ENCODE results near the gene ARHGAP15. TPM values are rescaled to one million over a fixed set of nuclear protein-coding genes. Genes with fewer than 3 reads are reported as not detected.
A peak's percentile ranks its signal among the peaks of the same experiment; 100 is the strongest.
"Not testable (repeated sequence)": the region's sequence is repeated elsewhere in the genome, so short reads cannot be mapped to it uniquely, and the experiment has no call there.

Gene ARHGAP15
- total and polyA plus RNA-seq, 10 donors: 55.8 to 219 (median 130) TPM

- Histone ChIP-seq H3K27ac (no peak overlapping the region), H3K27me3 (replicated peaks in 1 of 7) (no peaks in the 10 kb centered on the region), H3K4me3 (no peak overlapping the region), H3K4me1 (peaks cover 0 to 4% (median 0%) of the 10 kb centered on the region in 6 donors), H3K36me3 (peaks cover 0 to 50% (median 13%) of the 10 kb centered on the region in 6 donors), H3K9me3 (peaks cover 0 to 7% (median 4%) of the 10 kb centered on the region in 8 donors)
- intact Hi-C loops (cut with DNase I; ENCODE audit: low total_unique reads): no loop called here
- no peak for DNase-seq
- TF ChIP-seq POLR2AphosphoS5 (IDR thresholded peaks at IDR 0.05): no peak
- TF ChIP-seq CTCF (IDR thresholded peaks at IDR 0.05 in 8 of 11, conservative IDR thresholded peaks at IDR 0.05 in 3 of 11): no peak
- TF ChIP-seq POLR2A (IDR thresholded peaks at IDR 0.05): no peak
- WGBS, 5 donors: 88 to 97% (median 91%) methylated on average over 4 of the region's 4 CpGs
Measured at GRCh38 chr2:143533846-143534245, 404.6 kb downstream of the ARHGAP15 start.

- Histone ChIP-seq H3K4me1 (no peaks in the 10 kb centered on the region), H3K9me3 (peaks cover 0 to 7% (median 4%) of the 10 kb centered on the region in 8 donors), H3K27ac (no peak overlapping the region), H3K27me3 (replicated peaks in 1 of 7) (no peaks in the 10 kb centered on the region), H3K4me3 (no peak overlapping the region), H3K36me3 (peaks cover 0 to 41% (median 11%) of the 10 kb centered on the region in 6 donors)
- intact Hi-C loops (cut with DNase I; ENCODE audit: low total_unique reads): no loop called here
- TF ChIP-seq POLR2AphosphoS5 (IDR thresholded peaks at IDR 0.05): no peak
- no peak for TF ChIP-seq CTCF (IDR thresholded peaks at IDR 0.05 in 8 of 11, conservative IDR thresholded peaks at IDR 0.05 in 3 of 11)
- TF ChIP-seq POLR2A (IDR thresholded peaks at IDR 0.05): no peak
- no peak for DNase-seq
- 85 to 95% (median 90%) methylated on average over 2 of the region's 2 CpGs for WGBS, 5 donors
Measured at GRCh38 chr2:143535802-143536201, 406.6 kb downstream of the ARHGAP15 start.

- 88 to 99% (median 94%) methylated on average over 11 of the region's 11 CpGs for WGBS, 5 donors
- H3K27me3 ChIP-seq (replicated peaks in 1 of 7); H3K4me3 ChIP-seq; H3K9me3 ChIP-seq; intact Hi-C loops (cut with DNase I; ENCODE audit: low total_unique reads); H3K27ac ChIP-seq; H3K4me1 ChIP-seq: not testable (repeated sequence)
- peak in 1 of 3 donors; percentile 26 for TF ChIP-seq POLR2AphosphoS5 (IDR thresholded peaks at IDR 0.05)
- H3K36me3 ChIP-seq: peaks cover 0 to 12% (median 0%) of the 10 kb centered on the region in 6 donors
- peak; percentile 65 for DNase-seq
Measured at GRCh38 chr2:143541899-143542298, 412.7 kb downstream of the ARHGAP15 start.

GRCh38 chr2:143545059-143545948 is 416.1 kb downstream of the ARHGAP15 start:
- Histone ChIP-seq H3K4me3 (no peak overlapping the region), H3K9me3 (no peaks in the 10 kb centered on the region), H3K27ac (peak overlapping the region in 3 of 8 donors; percentile 2 to 29 (median 21)), H3K36me3 (peaks cover 0 to 12% (median 0%) of the 10 kb centered on the region in 6 donors), H3K27me3 (replicated peaks in 1 of 7) (no peaks in the 10 kb centered on the region), H3K4me1 (peaks cover 0 to 23% (median 2%) of the 10 kb centered on the region in 6 donors)
- intact Hi-C loops (cut with DNase I; ENCODE audit: low total_unique reads): no loop called here
- no peak for DNase-seq
- 89 to 96% (median 92%) methylated on average over 7 of the region's 7 CpGs for WGBS, 5 donors
- TF ChIP-seq POLR2AphosphoS5 (IDR thresholded peaks at IDR 0.05): no peak
- no peak for TF ChIP-seq CTCF (IDR thresholded peaks at IDR 0.05 in 8 of 11, conservative IDR thresholded peaks at IDR 0.05 in 3 of 11)
- TF ChIP-seq POLR2A (IDR thresholded peaks at IDR 0.05): no peak

All from spleen (tissue), 11 donors.